H4 (cell line): ENCODE data around the gene AKT2. TPM values are rescaled to one million over a fixed set of nuclear protein-coding genes. Genes with fewer than 3 reads are reported as not detected.

ENCODE experiments used
- DNase-seq: peaks from one replicate; pipeline ENCODE4 v3.0.0-alpha.2; 2015; ENCODE audit warnings: low spot score
- total RNA-seq: library from RNA; depleted of rRNA; stranded (reverse); fragments of >200 nt; shearing (Covaris generic); gene quantifications from 2 replicates; pipeline ENCODE4 v1.2.3, GENCODE V29; 2014

Gene AKT2
- total RNA-seq, 1 experiment from 2014 or later = 59.2 TPM

DNA sequence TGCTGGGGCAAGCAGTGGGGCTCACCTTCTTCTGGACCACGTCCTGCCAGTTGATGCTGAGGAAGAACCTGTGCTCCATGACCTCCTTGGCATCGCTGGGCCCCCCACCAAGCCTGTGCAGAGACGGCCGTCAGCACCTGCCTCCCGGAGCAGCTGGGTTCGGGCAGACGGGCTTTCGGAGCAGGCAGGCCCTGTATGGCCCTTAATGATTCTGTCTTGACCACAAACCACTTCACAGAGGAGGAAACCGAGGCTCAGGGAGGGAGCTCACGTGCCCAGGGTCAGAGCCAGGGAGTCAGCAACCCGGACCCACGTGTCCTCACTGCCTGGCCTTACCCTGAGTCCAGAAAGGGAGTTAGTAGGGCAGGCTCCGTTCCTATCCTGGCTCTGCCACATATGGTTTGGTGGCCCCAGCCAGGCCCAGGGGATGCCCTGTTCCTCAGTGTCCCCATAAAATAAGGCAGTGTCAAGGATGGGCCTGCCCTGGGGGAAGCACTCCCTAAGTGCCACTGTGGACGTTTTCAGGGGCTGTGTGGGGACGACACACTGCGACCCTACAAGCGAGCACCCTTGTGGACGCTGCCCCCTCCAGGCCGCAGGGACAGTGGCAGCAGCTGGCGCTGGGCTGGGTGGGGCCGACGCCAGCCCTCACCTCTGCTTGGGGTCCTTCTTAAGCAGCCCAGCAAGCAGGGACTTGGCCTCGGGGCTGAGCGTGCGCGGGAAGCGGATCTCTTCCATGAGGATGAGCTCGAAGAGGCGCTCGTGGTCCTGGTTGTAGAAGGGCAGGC lies 49.7 kb downstream of the AKT2 start:
- DNase-seq = no peak

DNA sequence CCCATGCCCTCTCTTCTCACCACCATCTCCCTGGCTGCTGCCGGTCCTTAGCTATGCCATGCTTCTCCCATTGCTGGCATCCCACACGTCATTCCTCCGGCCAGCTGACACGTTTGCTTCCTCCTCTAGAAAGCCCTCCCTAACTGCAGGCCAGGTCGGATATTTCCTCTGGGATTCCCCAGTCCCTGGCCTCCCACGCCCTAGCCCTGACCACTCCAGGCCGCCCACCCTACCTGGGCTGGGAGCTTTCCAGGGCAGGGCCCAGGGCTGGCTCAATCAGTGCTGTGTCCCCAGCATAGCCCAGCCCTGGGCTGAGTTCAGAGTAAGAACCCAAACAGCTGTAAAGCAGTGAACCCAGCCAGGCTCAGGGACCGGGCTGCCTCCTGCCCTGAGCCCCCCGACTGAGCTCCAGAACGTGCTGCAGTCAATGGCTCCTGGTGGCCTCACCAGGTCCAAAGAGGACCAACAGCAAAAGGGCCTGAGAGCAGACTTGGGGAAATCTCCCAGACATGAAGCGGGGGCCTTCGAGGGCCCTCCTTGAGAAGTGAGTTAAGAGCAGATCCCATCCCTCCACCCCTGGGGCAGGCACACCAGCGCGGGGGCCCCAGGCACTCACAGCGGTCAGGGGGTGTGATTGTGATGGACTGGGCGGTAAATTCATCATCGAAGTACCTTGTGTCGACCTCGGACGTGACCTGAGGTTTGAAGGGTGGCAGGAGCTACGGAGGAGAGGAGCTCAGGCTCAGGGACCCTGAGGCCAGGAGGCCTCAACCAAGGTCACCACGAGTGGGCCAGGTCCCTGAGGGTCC lies 50.5 kb downstream of the AKT2 start:
- no peak for DNase-seq

DNA sequence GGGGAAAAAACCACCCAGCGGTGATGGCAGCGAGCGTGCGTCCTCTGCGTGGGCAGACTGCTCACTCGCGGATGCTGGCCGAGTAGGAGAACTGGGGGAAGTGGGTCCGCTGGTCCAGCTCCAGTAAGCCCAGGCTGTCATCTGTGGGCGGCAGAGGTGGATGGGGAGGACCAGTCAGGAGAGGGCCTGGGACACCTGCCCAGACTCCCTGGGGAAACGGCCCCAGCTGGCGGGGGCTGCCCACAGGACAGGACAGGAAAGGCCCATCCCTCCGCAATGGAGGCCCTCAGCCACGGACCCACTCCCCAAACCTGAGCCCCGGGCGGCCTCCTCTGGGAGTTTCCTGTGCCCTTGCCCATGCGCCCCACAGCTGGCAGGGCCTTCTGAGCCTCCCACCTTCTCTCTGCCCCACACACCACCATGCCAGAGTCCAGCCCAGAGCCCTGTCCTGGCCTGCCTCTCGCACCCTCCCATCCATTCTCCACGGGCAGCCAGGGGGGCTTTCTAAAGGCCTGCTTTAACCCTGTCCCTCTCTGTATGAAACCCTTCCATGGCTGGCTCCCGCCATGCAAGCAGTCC lies 51.2 kb downstream of the AKT2 start:
- DNase-seq = no peak

DNA sequence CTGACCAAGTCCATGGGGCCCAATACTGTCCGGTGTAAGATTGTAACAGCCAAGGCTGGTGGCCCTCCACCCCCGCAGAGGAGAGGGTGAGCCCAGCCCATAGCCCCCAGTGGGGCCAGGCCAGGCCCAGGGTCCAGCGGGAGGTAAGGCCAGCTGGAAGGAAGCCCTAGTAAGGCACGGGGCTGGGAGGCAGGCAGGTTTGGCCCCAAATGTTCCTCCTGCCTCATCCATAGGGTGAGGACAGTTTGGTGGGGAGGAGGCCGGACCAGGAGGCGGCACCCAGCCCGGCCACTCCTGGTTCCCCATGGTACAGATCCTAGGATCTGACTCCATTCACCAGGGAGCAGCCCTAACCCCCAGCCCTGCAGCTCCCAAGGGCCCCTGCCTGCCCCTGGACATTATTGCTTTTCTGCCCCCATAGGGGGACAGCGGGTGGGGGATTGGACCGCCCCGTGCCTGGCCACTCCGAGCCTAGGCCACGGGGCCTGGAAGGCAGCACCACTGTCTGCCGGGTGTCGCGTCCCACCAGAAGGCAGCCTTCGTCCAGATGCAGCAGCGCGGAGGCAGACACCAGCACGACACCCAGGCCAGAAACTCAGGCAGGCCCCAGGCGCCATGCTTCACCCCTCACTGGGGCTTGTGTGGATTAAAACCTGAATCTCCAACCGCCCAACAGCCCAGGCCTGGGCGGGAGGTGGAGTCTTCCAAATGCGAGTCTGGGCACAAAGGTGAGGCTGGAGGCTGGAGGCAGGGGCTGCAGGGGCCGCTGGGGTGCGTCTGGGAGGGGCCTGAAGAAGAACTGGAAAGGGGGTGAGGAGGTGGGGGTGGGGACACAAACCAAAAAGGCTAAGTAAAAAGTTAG lies 52.0 kb downstream of the AKT2 start:
- DNase-seq = no peak

GRCh38 chr19:40232479-40232878 lies 52.7 kb downstream of the AKT2 start:
- DNase-seq = no peak

DNA sequence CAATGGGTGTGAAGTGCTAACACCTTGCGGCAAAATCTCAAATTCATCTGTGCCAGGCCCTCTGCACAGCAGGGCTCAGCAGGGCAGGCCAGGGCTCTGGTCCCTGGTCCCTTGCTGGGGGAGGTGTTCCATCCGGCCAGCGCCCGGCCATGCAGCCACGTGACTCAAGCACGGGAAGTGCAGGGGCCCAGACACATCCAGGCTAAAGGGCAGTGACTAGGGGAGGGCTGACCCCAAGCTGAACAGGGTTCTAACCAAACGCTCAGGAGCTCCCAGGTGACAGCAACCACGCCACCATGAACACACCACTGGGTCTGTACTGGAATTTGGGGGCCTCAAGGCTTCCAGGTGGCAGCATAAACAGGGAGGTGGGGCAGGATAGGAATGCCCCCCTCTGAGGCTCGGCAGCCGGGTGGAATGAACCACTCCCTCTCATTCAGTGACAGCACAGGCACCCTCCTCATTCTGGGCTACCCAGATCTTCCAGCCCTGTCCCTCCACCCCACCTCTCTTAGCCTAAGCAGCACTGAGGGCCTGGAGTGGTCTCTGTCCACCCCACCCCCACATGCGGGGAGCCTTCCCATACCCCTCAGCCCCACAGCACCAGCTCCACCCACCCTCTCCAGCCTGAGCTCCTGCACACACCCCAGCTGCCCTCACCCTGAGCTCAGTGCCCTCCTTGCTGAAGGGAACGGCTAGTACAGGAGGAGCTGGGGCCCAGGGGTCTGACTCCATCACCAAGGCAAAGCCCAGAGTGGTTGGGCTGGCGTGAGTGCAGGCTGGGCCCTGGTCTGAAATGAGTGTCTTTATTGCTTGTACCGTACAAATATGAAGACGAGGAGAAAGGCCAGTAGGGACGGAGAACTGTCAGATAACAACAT lies 53.4 kb downstream of the AKT2 start:
- DNase-seq = no peak

GRCh38 chr19:40231057-40231456 lies 54.1 kb downstream of the AKT2 start:
- DNase-seq = no peak

DNA sequence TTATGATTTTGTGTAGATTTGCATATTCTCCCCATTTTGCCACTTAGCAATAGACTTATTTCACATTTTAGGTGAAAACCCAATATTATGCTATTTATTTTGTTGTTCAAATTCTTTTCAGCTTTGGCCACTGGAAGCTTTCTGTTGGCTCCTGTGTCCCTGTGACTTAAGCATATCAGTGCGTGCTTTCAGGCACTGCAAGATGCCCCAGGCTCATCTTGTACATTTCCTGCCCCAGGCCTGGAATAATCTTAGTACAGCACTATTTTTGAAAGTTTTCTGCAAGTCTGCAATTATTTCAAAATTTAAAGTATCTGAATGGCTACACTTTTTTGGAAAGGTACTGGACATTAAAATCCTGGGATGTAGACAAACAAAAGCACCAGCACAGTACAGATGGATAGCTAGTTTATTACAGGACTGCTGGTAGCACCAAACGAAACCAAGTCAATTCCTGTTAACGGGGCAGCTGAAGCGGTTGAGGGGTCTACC lies 55.2 kb downstream of the AKT2 start:
- DNase-seq = no peak

DNA sequence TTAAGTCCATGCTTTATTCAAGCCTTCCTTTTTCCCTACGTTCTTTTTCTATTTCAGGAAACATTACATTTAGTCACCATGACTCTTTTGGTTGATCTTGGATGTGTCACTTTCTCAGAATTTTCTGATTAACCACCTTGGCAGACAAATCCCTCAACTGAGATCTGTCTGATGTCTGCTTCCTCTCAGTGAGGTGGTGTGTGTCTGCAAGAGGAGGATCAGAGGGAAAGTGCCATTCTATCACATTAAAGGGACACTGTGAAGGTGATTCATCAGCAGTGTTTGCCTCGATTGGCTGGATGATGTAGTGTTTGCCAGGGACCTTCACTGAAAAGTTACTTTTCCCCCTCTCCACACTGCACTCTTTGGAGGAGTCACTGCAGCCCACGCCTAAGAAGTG lies 55.7 kb downstream of the AKT2 start:
- DNase-seq = no peak

DNA sequence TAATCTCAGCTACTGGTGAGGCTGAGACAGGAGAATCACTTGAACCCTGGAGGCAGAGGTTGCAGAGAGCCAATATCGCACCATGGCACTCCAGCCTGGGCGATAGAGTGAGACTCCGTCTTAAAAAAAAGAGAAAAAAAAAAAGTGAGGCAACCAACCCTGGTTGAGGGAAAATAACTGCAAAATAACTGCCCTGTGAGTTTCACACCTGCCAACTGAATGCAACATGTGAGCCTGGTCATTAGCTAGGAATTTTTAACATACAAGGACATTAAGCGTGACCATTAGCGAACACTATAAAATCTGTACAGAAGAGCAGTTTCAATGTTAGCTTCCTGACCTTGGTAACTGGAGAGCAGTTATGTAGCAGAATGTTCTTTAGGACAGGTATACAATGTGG lies 56.3 kb downstream of the AKT2 start:
- DNase-seq = no peak

GRCh38 chr19:40228346-40228745 lies 56.8 kb downstream of the AKT2 start:
- no peak for DNase-seq

DNA sequence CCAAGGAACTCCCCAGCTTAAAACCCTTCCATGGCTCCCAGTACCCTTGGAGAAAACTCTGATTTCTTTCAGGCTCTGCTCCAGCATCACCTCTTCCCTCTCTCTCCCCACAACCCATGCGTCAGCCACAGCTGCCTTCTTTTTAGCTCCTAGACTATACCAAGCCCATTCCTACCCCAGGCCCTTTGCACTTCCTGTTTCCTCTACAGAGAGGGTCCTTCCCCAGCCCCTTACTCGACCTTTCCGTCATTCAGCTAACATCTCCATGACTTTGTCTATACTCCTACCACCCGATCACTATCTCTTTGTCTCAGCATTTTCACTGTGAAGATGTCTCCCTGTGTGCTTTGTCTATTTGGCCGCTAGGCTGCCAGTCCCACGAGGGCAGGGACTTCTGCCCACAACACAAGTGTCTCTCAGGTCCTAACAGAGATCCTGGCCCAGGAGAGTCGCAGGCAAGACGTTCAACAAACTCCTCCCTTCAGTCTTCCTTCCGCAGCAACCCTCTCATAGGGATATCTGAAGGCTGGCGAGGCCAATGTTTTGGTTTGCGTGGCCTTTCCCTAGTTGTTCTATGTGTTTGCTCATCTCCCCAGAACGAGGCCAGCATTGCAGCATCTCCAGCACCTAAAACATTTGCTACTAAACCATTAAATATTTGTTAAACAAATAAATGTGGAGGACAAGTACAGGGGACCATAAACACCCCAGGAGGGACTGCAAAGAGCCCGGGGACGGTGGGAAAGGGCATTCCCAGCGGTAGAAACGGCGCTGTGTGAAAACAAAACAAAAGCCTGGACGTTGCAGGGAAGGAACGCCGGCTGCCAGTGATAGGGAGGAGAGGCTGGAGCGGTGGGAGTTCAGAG lies 59.5 kb downstream of the AKT2 start:
- no peak for DNase-seq

- DNase-seq = no peak
Observed at GRCh38 chr19:40224342-40225150, 60.6 kb downstream of the AKT2 start.

DNA sequence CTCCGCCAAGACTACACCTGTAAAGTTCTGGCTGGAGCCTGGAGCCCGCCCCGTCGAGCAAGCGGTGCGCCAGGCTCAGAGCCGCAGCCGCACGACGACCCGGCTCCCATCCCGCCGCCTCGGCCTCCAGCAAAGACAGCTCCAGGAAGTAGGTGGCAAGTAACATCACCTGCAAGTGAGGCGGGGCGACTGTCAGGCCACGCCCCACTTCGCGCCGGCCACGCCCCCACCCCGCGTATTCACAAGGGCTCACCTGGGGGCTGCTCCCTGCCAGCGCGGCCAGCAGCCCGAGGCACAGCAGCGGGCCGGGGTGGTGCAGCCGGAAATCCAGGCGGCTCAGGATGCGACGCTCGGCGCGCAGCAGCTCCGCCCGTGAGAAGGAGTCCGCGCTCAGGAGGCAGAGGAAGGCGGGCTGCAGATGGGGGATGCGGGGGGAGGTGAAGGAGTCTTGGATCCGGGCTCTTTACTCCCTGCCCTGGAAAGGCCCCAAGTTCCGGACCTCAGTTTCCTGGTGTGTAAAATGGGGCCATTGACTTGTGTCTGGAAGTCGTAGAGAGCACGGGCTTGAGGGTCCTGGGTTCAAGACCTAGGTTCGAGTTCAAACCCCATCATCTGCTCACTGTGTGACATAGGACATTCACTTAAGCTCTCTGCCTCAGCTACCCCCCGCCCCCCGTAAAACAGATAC lies 61.9 kb downstream of the AKT2 start:
- DNase-seq = no peak

- DNase-seq = peak; percentile 86
Observed at GRCh38 chr19:40221858-40222619, 63.1 kb downstream of the AKT2 start.

DNA sequence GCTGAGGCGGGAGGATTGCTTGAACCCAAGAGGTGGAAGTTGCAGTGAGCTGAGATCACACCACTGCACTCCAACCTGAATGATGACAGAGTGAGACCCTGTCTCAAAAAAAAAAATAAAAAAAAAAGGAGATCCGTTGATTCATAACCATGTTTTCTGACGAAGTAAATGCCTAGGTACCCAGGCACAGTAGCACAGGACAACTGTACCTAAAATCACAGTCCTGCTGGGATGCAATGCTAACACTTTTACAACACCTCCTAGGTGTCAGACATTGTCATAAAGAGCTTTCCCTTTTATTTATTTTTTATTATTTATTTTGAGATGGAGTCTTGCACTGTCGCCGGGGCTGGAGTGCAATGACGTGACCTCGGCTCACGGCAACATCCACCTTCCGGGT lies 64.5 kb downstream of the AKT2 start:
- no peak for DNase-seq

DNA sequence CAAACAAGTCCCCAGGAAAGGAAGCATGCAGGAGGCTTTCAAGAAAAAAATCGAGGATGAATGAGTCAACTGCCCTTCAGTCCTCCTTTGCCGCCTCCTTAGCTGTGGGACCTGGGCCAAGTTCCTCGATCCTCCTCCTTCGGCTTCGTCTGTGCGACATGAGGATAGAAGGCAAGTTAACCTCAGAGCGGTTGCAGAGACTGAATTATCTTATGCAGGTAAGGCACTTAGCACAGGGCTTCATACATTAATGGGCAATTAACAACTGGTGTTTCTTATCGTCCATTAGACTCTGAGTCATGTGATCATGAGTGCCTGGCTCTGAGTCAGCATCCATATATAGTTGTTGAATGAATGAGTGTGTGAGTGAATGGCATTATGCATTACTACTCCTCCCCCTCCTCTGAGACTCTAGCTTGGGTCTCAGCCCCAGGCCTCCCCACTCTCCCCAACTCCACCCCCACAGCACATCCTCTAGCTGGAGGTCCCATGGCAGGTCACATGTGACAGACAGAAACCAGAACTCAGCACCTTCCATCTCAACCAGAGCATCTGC lies 65.3 kb downstream of the AKT2 start:
- DNase-seq = peak; percentile 66
